IPS DF 6.9 (cell line): ENCODE data around the gene FAM193A.
"Not testable (repeated sequence)": the region's sequence is repeated elsewhere in the genome, so short reads cannot be mapped to it uniquely, and the experiment has no call there.

Experiments used
- DNase-seq: peaks from one replicate; pipeline ENCODE4 v3.0.0-alpha.2; 2013; ENCODE audit warnings: low read depth, low spot score
- H3K27ac ChIP-seq: one replicate; pipeline ENCODE4 v1.5.1; 2013; ENCODE audit warnings: low read length, control low read depth
- H3K27me3 ChIP-seq: 2 replicates; pipeline ENCODE4 v1.6.1; 2013; ENCODE audit warnings: mild to moderate bottlenecking, low read length; ENCODE audit not compliant: control insufficient read depth, insufficient read depth
- H3K36me3 ChIP-seq: 2 replicates; pipeline ENCODE4 v1.6.1; 2013; ENCODE audit warnings: low read length; ENCODE audit not compliant: control insufficient read depth, insufficient read depth
- H3K4me1 ChIP-seq: 2 replicates; pipeline ENCODE4 v1.6.1; 2013; ENCODE audit warnings: low read length; ENCODE audit not compliant: control insufficient read depth, insufficient read depth
- H3K4me3 ChIP-seq: 2 replicates; pipeline ENCODE4 v1.5.1; 2013; ENCODE audit warnings: mild to moderate bottlenecking, low read length
- H3K9me3 ChIP-seq: 2 replicates; pipeline ENCODE4 v1.6.1; 2013; ENCODE audit warnings: low read length, inconsistent platforms; ENCODE audit not compliant: control insufficient read depth, insufficient read depth
- WGBS: extraction: QIAGEN DNeasy Blood & Tissue Kit; methylation state at CpG from one replicate; pipeline ENCODE4 v1.1.7; 2013; ENCODE audit warnings: mixed read lengths, missing lambda C conversion rate; ENCODE audit not compliant: insufficient read length, insufficient coverage; 5-methylcytosine and 5-hydroxymethylcytosine counted together

FAM193A gene

GRCh38 chr4:2630556-2631273, 94.3 kb downstream of the FAM193A start:
- Histone ChIP-seq H3K36me3 (peaks cover 19% of the 10 kb centered on the region), H3K4me1 (no peaks in the 10 kb centered on the region), H3K27me3 (no peaks in the 10 kb centered on the region), H3K9me3 (no peaks in the 10 kb centered on the region), H3K4me3 (no peak overlapping the region), H3K27ac (no peak overlapping the region)
- WGBS = no CpG with 5 or more reads among the region's 24 CpGs
- DNase-seq = no peak

GRCh38 chr4:2634014-2634413, 97.6 kb downstream of the FAM193A start:
- Histone ChIP-seq H3K4me3 (no peak overlapping the region), H3K27me3 (no peaks in the 10 kb centered on the region), H3K27ac (no peak overlapping the region), H3K36me3 (peaks cover 18% of the 10 kb centered on the region), H3K9me3 (no peaks in the 10 kb centered on the region), H3K4me1 (no peaks in the 10 kb centered on the region)
- no CpG with 5 or more reads among the region's 5 CpGs for WGBS
- no peak for DNase-seq

- H3K4me3 ChIP-seq = no peak overlapping the region
- peaks cover 15% of the 10 kb centered on the region for H3K36me3 ChIP-seq
- no peaks in the 10 kb centered on the region for H3K4me1 ChIP-seq
- no peak overlapping the region for H3K27ac ChIP-seq
- no CpG with 5 or more reads among the region's 6 CpGs for whole genome bisulfite sequencing
- no peaks in the 10 kb centered on the region for H3K27me3 ChIP-seq
- H3K9me3 ChIP-seq = no peaks in the 10 kb centered on the region
- no peak for DNase-seq
These were observed 99.9 kb downstream of the FAM193A start for GRCh38 chr4:2636331-2636730.

- not testable (repeated sequence) for H3K27ac ChIP-seq
- peaks cover 11% of the 10 kb centered on the region; the same call in 1 of the 2 replicates for H3K36me3 ChIP-seq
- no CpG with 5 or more reads among the region's 5 CpGs for WGBS
These were observed 100.5 kb downstream of the FAM193A start for GRCh38 chr4:2636994-2637393.

GRCh38 chr4:2637956-2638552, 101.6 kb downstream of the FAM193A start:
- no peak overlapping the region for H3K27ac ChIP-seq
- H3K36me3 ChIP-seq = peaks cover 13% of the 10 kb centered on the region; the same call in 1 of the 2 replicates
- no peaks in the 10 kb centered on the region for H3K9me3 ChIP-seq
- H3K27me3 ChIP-seq = no peaks in the 10 kb centered on the region
- no CpG with 5 or more reads among the region's 9 CpGs for WGBS
- no peak overlapping the region for H3K4me3 ChIP-seq
- no peaks in the 10 kb centered on the region for H3K4me1 ChIP-seq
- no peak for DNase-seq

More at GRCh38 chr4:2636994-2637393, 100.5 kb downstream of the FAM193A start:
- not testable (repeated sequence) for H3K4me3 ChIP-seq, H3K9me3 ChIP-seq, H3K4me1 ChIP-seq, H3K27me3 ChIP-seq, DNase-seq

- WGBS = no CpG with 5 or more reads among the region's 7 CpGs
- Histone ChIP-seq H3K27me3 (no peaks in the 10 kb centered on the region), H3K4me3 (no peak overlapping the region), H3K4me1 (no peaks in the 10 kb centered on the region), H3K9me3 (no peaks in the 10 kb centered on the region), H3K36me3 (peaks cover 13% of the 10 kb centered on the region; the same call in 1 of the 2 replicates), H3K27ac (no peak overlapping the region)
- no peak for DNase-seq
These were observed 102.3 kb downstream of the FAM193A start for GRCh38 chr4:2638730-2639129.

GRCh38 chr4:2642968-2643367, 106.5 kb downstream of the FAM193A start:
- H3K27ac ChIP-seq = no peak overlapping the region
- DNase-seq = no peak
- no CpG with 5 or more reads among the region's 7 CpGs for WGBS
- H3K36me3 ChIP-seq = peaks cover 14% of the 10 kb centered on the region; the same call in 1 of the 2 replicates
- H3K27me3 ChIP-seq = no peaks in the 10 kb centered on the region
- H3K4me3 ChIP-seq = no peak overlapping the region
- H3K4me1 ChIP-seq = no peaks in the 10 kb centered on the region
- H3K9me3 ChIP-seq = no peaks in the 10 kb centered on the region

GRCh38 chr4:2643555-2643954, 107.1 kb downstream of the FAM193A start:
- Histone ChIP-seq H3K4me3 (no peak overlapping the region), H3K9me3 (no peaks in the 10 kb centered on the region), H3K36me3 (peaks cover 17% of the 10 kb centered on the region), H3K4me1 (no peaks in the 10 kb centered on the region), H3K27me3 (no peaks in the 10 kb centered on the region), H3K27ac (no peak overlapping the region)
- no CpG with 5 or more reads among the region's 5 CpGs for WGBS
- DNase-seq = no peak

- Histone ChIP-seq H3K9me3 (no peaks in the 10 kb centered on the region), H3K36me3 (peaks cover 19% of the 10 kb centered on the region), H3K4me1 (no peaks in the 10 kb centered on the region), H3K27me3 (no peaks in the 10 kb centered on the region), H3K27ac (no peak overlapping the region), H3K4me3 (no peak overlapping the region)
- no CpG with 5 or more reads among the region's 22 CpGs for WGBS
- DNase-seq = no peak
These were observed 110.1 kb downstream of the FAM193A start for GRCh38 chr4:2646396-2647149.

GRCh38 chr4:2647403-2648158, 111.1 kb downstream of the FAM193A start:
- H3K27ac ChIP-seq = no peak overlapping the region
- no peak overlapping the region for H3K4me3 ChIP-seq
- no CpG with 5 or more reads among the region's 10 CpGs for WGBS
- no peaks in the 10 kb centered on the region for H3K9me3 ChIP-seq
- no peaks in the 10 kb centered on the region for H3K27me3 ChIP-seq
- no peaks in the 10 kb centered on the region for H3K4me1 ChIP-seq
- DNase-seq = no peak
- H3K36me3 ChIP-seq = peaks cover 17% of the 10 kb centered on the region
